Measurements from ENCODE around the gene ASPHD2. TPM values are rescaled to one million over a fixed set of nuclear protein-coding genes. Genes with fewer than 3 reads are reported as not detected.

The ASPHD2 gene
- total RNA-seq, 3 donors from 2014 or later: 2.7 to 3.7 (median 3.5) TPM

DNA sequence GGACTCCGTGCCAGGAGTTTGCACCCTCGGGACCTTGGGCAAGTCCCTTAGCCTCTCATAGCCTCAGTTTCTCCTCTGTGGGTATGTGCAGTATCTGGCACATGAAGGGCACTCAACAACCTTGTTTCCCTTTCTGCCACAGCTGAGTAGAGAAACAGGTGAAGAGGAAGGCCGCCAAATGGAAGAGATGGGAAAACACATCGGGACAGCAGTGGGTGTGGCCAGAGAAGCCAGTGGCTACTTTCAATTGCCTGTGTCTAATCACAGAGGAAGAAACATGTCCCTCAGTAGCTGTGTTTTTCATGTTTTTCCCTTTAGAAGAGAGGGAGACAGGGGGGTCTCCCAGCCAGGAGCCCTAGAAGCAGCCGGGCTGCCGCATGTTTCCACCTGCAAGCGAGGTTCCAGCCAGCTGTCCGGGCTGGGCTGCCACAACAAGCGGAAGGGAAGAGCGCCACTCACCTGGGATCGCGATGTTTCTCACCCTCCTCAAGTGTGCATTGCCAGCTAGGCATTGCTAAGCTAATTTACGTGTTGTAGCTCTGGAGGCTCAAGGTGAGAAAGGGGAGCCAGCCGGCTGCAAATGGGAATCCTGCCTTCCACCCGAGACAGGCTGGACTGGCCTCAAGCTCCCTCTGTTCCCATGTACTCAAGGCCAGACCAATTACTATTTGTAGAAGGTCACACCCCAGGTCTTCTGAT is 16.7 kb downstream of the ASPHD2 start:
- H3K9me3 ChIP-seq: no peaks in the 10 kb centered on the region
- DNase-seq (no peak), ATAC-seq (peak; percentile 60)
- no peak overlapping the region for H3K4me3 ChIP-seq
- intact Hi-C loops (cut with DNase I, micrococcal nuclease): no loop called here
- H3K36me3 ChIP-seq (ENCODE audit: low read depth): no peaks in the 10 kb centered on the region
- H3K4me1 ChIP-seq (ENCODE audit: low read depth): no peaks in the 10 kb centered on the region
- TF ChIP-seq, protein P1, sequence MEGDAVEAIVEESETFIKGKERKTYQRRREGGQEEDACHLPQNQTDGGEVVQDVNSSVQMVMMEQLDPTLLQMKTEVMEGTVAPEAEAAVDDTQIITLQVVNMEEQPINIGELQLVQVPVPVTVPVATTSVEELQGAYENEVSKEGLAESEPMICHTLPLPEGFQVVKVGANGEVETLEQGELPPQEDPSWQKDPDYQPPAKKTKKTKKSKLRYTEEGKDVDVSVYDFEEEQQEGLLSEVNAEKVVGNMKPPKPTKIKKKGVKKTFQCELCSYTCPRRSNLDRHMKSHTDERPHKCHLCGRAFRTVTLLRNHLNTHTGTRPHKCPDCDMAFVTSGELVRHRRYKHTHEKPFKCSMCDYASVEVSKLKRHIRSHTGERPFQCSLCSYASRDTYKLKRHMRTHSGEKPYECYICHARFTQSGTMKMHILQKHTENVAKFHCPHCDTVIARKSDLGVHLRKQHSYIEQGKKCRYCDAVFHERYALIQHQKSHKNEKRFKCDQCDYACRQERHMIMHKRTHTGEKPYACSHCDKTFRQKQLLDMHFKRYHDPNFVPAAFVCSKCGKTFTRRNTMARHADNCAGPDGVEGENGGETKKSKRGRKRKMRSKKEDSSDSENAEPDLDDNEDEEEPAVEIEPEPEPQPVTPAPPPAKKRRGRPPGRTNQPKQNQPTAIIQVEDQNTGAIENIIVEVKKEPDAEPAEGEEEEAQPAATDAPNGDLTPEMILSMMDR (IDR thresholded peaks at IDR 0.05): no peak

DNA sequence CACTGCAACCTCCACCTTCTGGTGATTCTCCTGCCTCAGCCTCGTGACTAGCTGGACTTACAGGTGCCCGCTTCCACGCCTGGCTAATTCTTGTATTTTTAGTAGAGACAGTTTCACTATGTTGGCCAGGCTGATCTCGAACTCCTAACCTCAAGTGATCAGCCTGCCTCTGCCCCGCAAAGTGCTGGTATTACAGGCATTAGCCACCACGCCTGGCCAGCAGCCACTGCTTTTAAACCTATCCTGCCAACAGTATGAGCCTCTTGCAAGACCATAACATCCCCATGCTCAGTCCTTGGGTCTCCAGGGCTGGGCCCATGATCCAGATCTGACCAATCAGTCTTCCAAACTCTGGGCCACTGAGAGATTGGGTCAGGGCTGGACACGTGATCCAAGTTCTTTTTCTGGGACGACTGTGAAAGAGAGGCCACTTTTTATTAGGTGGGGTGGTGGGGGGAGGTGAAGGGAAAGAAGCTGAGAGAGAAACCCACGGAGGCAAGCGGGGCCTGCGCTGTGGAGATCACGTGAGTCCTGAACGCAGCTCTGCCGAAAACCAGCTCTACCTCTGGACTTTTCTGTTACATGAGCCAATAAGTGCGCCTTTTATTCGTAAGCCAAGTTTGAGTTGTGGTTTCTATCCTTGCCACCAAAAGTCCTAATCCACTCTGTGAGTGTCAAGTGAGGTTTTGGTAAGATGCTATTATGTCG is 17.9 kb downstream of the ASPHD2 start:
- H3K36me3 ChIP-seq (ENCODE audit: low read depth): no peaks in the 10 kb centered on the region
- H3K4me1 ChIP-seq (ENCODE audit: low read depth): no peaks in the 10 kb centered on the region
- no peak for ATAC-seq
- H3K4me3 ChIP-seq: no peak overlapping the region
- intact Hi-C loops (cut with DNase I, micrococcal nuclease): no loop called here
- no peak for DNase-seq
- TF ChIP-seq, protein P1 (IDR thresholded peaks at IDR 0.05): no peak
- H3K9me3 ChIP-seq: no peaks in the 10 kb centered on the region

DNA sequence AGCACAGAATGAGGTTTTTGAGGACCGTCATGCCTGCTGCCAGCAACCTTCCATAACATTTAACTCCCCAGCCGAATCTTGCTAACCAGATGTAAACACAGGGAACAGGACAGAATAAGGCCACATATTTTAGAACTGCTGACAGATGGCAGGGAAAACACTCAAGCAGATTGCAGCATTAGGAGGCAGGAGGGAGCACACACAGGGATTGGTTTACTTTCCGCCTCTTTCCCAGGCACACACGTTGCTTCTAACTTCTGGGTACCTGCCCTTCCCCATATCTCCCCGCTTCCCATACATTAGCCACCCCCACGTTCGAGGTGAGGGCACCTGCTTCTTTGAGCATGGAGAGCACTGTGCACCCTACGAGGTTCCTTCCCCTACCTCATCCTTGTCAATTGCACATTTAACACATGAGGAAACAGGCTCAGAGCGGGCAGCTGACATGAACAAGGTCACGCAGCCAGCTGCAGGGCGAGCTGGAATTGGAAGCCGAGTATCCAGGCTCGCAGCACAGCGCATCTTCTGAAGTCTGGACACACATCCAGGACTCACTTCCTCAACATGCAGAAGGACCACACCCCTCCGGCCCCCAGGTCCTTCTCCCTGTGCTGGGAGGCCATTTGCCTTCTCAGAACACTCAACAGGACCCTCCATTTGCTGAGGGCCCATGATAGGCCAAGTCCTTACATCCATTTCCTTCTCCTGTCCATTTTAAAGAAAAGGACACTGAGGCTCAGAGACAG is 18.7 kb downstream of the ASPHD2 start:
- H3K4me3 ChIP-seq: no peak overlapping the region

DNA sequence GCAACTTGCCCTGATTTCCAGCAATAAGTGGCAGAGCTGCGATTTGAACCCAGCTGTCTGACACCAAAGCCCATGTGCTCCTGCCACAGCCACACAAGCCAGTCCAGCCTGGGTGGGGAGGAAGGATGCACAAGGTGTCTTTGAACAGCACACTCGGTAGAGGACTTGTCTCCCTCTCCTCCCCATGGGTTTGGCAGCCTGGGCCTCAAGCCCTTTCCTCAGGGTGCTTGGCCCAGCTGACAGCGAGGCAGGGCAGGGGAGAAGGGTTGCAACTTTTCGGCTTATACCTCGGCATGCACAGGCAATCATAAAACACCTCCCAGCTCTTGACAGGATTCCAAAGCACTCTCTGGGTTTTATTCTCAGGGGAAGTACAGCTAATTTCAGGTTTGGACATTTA is 19.3 kb downstream of the ASPHD2 start:
- H3K9me3 ChIP-seq: no peaks in the 10 kb centered on the region
- H3K4me3 ChIP-seq: no peak overlapping the region
- intact Hi-C loops (cut with DNase I, micrococcal nuclease): no loop called here
- TF ChIP-seq, protein P1 (IDR thresholded peaks at IDR 0.05): no peak
- no peaks in the 10 kb centered on the region for H3K4me1 ChIP-seq (ENCODE audit: low read depth)
- H3K36me3 ChIP-seq (ENCODE audit: low read depth): no peaks in the 10 kb centered on the region
- no peak for DNase-seq
- no peak for ATAC-seq

More for the DNA sequence above, 18.7 kb downstream of the ASPHD2 start:
- H3K4me1 ChIP-seq (ENCODE audit: low read depth): no peaks in the 10 kb centered on the region
- DNase-seq (no peak), ATAC-seq (no peak)
- intact Hi-C loops (cut with DNase I, micrococcal nuclease): no loop called here
- H3K36me3 ChIP-seq (ENCODE audit: low read depth): no peaks in the 10 kb centered on the region
- TF ChIP-seq, protein P1 (IDR thresholded peaks at IDR 0.05): no peak
- no peaks in the 10 kb centered on the region for H3K9me3 ChIP-seq

DNA sequence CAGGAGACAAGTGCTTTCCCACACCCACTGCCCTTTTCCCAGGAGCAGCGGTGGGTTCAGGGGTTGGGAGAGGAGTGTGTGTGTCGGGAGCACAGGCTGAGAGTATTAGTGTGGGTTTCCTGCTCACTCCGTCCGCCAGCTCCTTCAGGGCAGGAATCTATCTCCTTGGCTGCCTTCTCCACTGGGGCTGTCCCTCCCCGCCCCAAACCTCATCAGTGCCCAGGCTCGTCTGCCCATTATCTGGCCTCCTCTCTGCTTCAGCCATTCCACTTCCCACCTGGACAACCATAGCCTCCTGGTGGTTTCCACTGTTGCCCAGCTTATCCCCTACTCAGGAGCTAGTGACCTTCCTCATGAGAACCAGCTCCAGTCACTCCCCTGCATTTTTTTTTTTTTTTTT is 19.9 kb downstream of the ASPHD2 start:
- DNase-seq (no peak), ATAC-seq (no peak)
- Histone ChIP-seq H3K9me3 (no peaks in the 10 kb centered on the region), H3K4me1 (ENCODE audit: low read depth) (no peaks in the 10 kb centered on the region), H3K4me3 (no peak overlapping the region), H3K36me3 (ENCODE audit: low read depth) (no peaks in the 10 kb centered on the region)
- intact Hi-C loops (cut with DNase I, micrococcal nuclease): no loop called here
- TF ChIP-seq, protein P1 (IDR thresholded peaks at IDR 0.05): no peak

All from mucosa of descending colon (tissue), 3 donors.